Measurements from ENCODE around the gene EFCC1. TPM values are rescaled to one million over a fixed set of nuclear protein-coding genes. Genes with fewer than 3 reads are reported as not detected.

The EFCC1 gene
- total RNA-seq, 1 donor from 2014 or later, result under 0.01 TPM

DNA sequence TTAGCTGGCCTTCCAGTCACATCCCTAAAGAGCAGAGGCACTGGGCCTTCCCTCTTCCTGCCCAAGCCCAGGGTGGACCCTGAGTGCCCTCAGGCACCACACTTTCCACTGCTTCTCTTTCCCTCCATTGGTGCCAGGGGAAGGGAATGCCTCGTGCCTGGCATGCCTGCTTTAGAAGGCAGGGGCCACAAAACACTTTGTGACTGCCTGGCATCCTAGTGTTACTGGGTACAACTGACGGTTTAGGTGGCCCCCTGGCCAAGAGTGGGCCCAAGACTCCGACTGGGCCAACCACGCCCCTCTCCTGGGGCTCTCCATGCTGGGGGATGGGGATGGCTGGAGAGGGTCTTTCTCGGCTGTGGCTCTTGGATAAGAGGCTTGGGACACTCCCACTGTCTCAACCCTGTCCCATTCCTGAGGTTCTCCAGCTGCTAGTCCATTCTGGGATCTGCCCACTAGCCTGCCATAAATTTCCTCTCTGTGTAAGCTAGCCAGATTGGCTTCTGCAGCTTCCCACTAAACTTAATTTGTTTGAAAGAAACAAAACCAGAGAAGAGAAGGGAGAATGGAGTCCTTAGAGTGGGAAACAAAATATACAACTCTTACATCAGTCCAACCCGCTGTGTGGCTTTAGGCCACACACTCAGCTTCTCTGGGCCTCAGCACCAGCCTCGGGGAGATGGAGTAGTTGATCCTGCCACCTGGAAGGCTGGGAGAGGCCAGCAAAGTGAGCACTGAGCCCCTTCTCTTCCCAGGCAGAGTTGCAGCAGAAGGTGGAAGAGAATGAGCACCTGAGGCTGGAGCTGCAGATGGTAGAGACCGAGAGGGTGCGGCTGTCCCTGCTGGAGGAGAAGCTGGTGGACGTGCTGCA lies 35.4 kb downstream of the EFCC1 start:
- Histone ChIP-seq H3K4me3 (ENCODE audit: low read depth, low read length) (no peak overlapping the region), H3K36me3 (ENCODE audit: control insufficient read depth, insufficient read depth, low read length) (no peaks in the 10 kb centered on the region), H3K27me3 (ENCODE audit: control insufficient read depth, insufficient read depth, low read length) (peaks cover 2% of the 10 kb centered on the region)
- DNase-seq (ENCODE audit: low read depth) (no peak), FAIRE-seq (no peak)
- TF ChIP-seq, protein P1, sequence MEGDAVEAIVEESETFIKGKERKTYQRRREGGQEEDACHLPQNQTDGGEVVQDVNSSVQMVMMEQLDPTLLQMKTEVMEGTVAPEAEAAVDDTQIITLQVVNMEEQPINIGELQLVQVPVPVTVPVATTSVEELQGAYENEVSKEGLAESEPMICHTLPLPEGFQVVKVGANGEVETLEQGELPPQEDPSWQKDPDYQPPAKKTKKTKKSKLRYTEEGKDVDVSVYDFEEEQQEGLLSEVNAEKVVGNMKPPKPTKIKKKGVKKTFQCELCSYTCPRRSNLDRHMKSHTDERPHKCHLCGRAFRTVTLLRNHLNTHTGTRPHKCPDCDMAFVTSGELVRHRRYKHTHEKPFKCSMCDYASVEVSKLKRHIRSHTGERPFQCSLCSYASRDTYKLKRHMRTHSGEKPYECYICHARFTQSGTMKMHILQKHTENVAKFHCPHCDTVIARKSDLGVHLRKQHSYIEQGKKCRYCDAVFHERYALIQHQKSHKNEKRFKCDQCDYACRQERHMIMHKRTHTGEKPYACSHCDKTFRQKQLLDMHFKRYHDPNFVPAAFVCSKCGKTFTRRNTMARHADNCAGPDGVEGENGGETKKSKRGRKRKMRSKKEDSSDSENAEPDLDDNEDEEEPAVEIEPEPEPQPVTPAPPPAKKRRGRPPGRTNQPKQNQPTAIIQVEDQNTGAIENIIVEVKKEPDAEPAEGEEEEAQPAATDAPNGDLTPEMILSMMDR (IDR thresholded peaks at IDR 0.05; ENCODE audit: insufficient read depth, low read length, severe bottlenecking), result no peak

DNA sequence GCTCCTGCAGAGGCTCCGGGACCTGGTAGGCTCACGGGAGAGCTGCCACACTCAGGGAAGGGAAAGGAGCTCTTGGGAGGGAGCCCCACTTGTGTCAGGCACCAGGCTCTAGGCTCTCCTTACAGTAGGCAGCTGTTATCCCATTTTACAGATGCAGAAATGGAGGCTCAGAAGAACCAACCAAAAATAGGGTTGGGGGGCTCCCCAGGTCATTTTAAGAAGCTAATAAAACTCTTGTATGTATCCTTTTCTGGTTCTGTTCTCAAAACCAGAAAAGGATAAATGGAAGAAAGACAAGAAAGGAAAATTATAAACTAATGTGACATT lies 36.0 kb downstream of the EFCC1 start:
- no peak overlapping the region for H3K4me3 ChIP-seq (ENCODE audit: low read depth, low read length)
- FAIRE-seq (no peak), DNase-seq (ENCODE audit: low read depth) (no peak)
- peaks cover 2% of the 10 kb centered on the region for H3K27me3 ChIP-seq (ENCODE audit: control insufficient read depth, insufficient read depth, low read length)
- no peaks in the 10 kb centered on the region for H3K36me3 ChIP-seq (ENCODE audit: control insufficient read depth, insufficient read depth, low read length)
- TF ChIP-seq, protein P1 (IDR thresholded peaks at IDR 0.05; ENCODE audit: insufficient read depth, low read length, severe bottlenecking), result no peak

DNA sequence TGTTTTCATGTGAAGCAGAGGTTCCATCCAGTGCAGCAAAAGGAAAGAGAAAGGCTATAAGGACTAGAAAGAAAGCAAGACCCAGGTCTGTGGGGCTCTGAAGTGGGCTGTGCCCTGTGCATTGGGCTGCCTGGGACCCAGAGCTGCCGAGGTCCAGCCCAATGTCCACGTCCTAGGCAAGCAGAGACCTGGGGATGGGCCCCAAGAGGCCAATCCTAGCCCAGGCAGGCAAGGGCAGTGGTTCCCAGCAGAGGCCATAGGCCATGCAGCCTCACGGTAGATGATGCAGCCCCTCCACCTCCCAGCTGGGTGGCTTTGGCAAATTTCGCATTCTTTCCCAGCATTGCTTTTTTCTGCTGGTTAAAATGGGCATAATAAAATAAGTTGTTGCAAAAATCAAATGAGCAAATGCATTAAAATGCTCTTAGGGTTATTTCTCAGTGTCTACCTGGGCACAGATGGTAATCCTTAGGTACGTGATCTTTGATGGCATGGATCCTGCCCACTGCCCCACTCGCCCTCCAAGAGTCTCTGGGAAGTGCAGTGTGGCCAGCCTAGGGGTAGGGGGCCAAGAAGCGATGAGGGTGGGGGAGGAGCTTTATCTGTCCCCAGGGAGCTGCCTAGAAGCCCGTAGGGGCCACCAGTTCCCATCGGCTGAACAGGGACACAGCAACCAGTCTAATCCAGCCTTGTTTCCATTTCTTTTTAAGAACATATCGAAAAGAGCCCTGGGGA lies 37.2 kb downstream of the EFCC1 start:
- H3K36me3 ChIP-seq (ENCODE audit: control insufficient read depth, insufficient read depth, low read length), result no peaks in the 10 kb centered on the region
- TF ChIP-seq, protein P1 (IDR thresholded peaks at IDR 0.05; ENCODE audit: insufficient read depth, low read length, severe bottlenecking), result no peak
- no peak for DNase-seq (ENCODE audit: low read depth)
- FAIRE-seq, result no peak
- peaks cover 2% of the 10 kb centered on the region for H3K27me3 ChIP-seq (ENCODE audit: control insufficient read depth, insufficient read depth, low read length)
- no peak overlapping the region for H3K4me3 ChIP-seq (ENCODE audit: low read depth, low read length)

DNA sequence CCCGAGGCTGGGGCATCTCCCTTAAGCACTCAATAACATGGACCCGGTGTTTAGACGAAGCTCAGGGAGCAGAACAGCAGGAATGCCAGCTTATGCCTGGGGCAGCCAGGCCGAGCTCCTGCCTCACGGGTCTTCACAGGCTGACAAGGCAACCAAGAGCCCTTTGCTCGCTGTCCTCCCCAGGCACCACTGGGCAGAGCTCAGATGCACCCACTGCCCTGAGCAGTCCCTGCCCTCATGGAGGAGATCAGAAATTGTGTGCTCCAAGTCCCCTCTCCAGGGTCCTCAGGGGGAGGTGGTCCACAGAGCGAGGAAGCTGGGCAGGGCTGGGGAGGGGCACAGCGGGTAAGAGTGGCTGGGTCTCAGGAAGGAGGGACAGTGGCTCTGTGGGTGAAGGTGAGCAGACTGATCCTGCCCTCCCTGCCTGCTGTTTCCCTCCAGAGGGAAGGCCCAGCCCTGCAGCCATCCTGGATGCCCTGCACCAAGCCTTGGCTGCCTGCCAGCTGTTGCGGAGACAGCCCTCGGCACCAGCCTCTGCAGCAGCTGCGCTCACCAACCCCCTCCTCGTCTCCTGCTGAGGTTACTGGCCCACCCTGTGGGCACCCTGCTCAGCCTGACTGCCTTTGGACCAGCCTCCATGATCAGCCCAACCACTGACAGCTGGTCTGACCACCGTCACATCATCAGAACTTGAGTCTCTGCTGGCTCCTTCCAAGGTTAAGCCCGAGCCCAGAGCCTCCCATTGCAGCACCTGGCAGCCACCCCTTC lies 38.4 kb downstream of the EFCC1 start:
- Histone ChIP-seq H3K4me3 (ENCODE audit: low read depth, low read length) (no peak overlapping the region), H3K27me3 (ENCODE audit: control insufficient read depth, insufficient read depth, low read length) (peaks cover 2% of the 10 kb centered on the region), H3K36me3 (ENCODE audit: control insufficient read depth, insufficient read depth, low read length) (no peaks in the 10 kb centered on the region)
- DNase-seq (ENCODE audit: low read depth), result no peak
- TF ChIP-seq, protein P1 (IDR thresholded peaks at IDR 0.05; ENCODE audit: insufficient read depth, low read length, severe bottlenecking), result no peak
- no peak for FAIRE-seq

DNA sequence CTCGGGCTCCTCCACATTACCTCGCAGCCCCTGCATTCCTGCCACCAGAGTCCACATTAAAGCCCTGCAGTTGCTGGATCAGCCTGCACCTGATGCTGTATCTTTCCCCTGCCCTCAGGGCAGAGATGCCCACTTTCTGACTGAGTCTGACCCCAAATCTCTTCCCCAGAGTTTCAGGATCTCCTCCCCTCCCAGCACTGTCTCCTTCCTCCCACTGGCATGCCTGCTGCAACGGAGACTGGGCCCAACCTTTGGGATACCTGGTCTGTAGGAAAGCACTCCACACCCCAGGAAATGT lies 38.9 kb downstream of the EFCC1 start:
- TF ChIP-seq, protein P1 (IDR thresholded peaks at IDR 0.05; ENCODE audit: insufficient read depth, low read length, severe bottlenecking), result no peak
- H3K27me3 ChIP-seq (ENCODE audit: control insufficient read depth, insufficient read depth, low read length), result peaks cover 2% of the 10 kb centered on the region
- no peaks in the 10 kb centered on the region for H3K36me3 ChIP-seq (ENCODE audit: control insufficient read depth, insufficient read depth, low read length)
- FAIRE-seq, result peak; percentile 23
- no peak for DNase-seq (ENCODE audit: low read depth)
- H3K4me3 ChIP-seq (ENCODE audit: low read depth, low read length), result no peak overlapping the region
